ENCODE measurements around the gene IFNAR1.

IFNAR1 gene

GRCh38 chr21:33324291-33325221 lies at the start of gene IFNAR1:
IFNAR1 (plus strand) TSS chr21:33324970; CDS start chr21:33325056, 86 bp downstream.
- peak; percentile 96 to 99 (median 98) for DNase-seq (ENCODE audit: low read depth in 3 of 3)

- no peak for DNase-seq (ENCODE audit: low read depth in 3 of 3)
Measured at GRCh38 chr21:33278721-33279120, 46.0 kb upstream of the IFNAR1 start.

- no peak for DNase-seq (ENCODE audit: low read depth in 3 of 3)
Measured at GRCh38 chr21:33279330-33279820, 45.4 kb upstream of the IFNAR1 start.

- no peak for DNase-seq (ENCODE audit: low read depth in 3 of 3)
Measured at GRCh38 chr21:33281096-33281652, 43.6 kb upstream of the IFNAR1 start.

GRCh38 chr21:33283203-33283602 lies 41.6 kb upstream of the IFNAR1 start:
- DNase-seq (ENCODE audit: low read depth in 3 of 3), result no peak

GRCh38 chr21:33286076-33286475 lies 38.7 kb upstream of the IFNAR1 start:
- DNase-seq (ENCODE audit: low read depth in 3 of 3), result no peak

- DNase-seq (ENCODE audit: low read depth in 3 of 3), result no peak
Measured at GRCh38 chr21:33286600-33287456, 37.9 kb upstream of the IFNAR1 start.

- no peak for DNase-seq (ENCODE audit: low read depth in 3 of 3)
Measured at GRCh38 chr21:33289199-33289819, 35.5 kb upstream of the IFNAR1 start.

GRCh38 chr21:33290441-33290840 lies 34.3 kb upstream of the IFNAR1 start:
- DNase-seq (ENCODE audit: low read depth in 3 of 3), result no peak

- no peak for DNase-seq (ENCODE audit: low read depth in 3 of 3)
Measured at GRCh38 chr21:33291686-33292085, 33.1 kb upstream of the IFNAR1 start.

- DNase-seq (ENCODE audit: low read depth in 3 of 3), result no peak
Measured at GRCh38 chr21:33292724-33293123, 32.0 kb upstream of the IFNAR1 start.

GRCh38 chr21:33293136-33293535 lies 31.6 kb upstream of the IFNAR1 start:
- DNase-seq (ENCODE audit: low read depth in 3 of 3), result no peak

GRCh38 chr21:33293811-33294216 lies 31.0 kb upstream of the IFNAR1 start:
- no peak for DNase-seq (ENCODE audit: low read depth in 3 of 3)

GRCh38 chr21:33296156-33296555 lies 28.6 kb upstream of the IFNAR1 start:
- no peak for DNase-seq (ENCODE audit: low read depth in 3 of 3)

GRCh38 chr21:33299181-33299752 lies 25.5 kb upstream of the IFNAR1 start:
- DNase-seq (ENCODE audit: low read depth in 3 of 3), result peak; percentile 2 to 33 (median 11)

GRCh38 chr21:33300701-33301631 lies 23.8 kb upstream of the IFNAR1 start:
- DNase-seq (ENCODE audit: low read depth in 3 of 3), result no peak

- DNase-seq (ENCODE audit: low read depth in 3 of 3), result no peak
Measured at GRCh38 chr21:33301632-33302002, 23.2 kb upstream of the IFNAR1 start.

- DNase-seq (ENCODE audit: low read depth in 3 of 3), result no peak
Measured at GRCh38 chr21:33302055-33302454, 22.7 kb upstream of the IFNAR1 start.

GRCh38 chr21:33302796-33303195 lies 22.0 kb upstream of the IFNAR1 start:
- no peak for DNase-seq (ENCODE audit: low read depth in 3 of 3)

GRCh38 chr21:33305344-33305671 lies 19.5 kb upstream of the IFNAR1 start:
- DNase-seq (ENCODE audit: low read depth in 3 of 3), result no peak

Measured in stimulated activated CD4-positive, alpha-beta T cell treated with anti-CD3 and anti-CD28 coated beads, TNF-alpha, amount 100 ng/mL, for 24 hours (primary cell).